GM12864 (cell line): ENCODE measurements around the gene TRAF7.

ENCODE experiments used
- DNase-seq: peaks from one replicate; pipeline ENCODE4 v3.0.0-alpha.2; 2011; ENCODE audit warnings: low read depth
- H3K4me3 ChIP-seq: 2 replicates; pipeline ENCODE4 v1.5.1; 2011; ENCODE audit warnings: mild to moderate bottlenecking, low read depth, low read length, control low read depth
- CTCF ChIP-seq: IDR thresholded peaks from 2 replicates; pipeline ENCODE4 v1.5.1; 2011; ENCODE audit warnings: low read depth, mild to moderate bottlenecking, moderate library complexity, low read length, control low read depth, inconsistent platforms; ENCODE audit errors: missing control alignments

The TRAF7 gene

GRCh38 chr16:2171601-2172178, 16.1 kb downstream of the TRAF7 start:
- H3K4me3 ChIP-seq: no peak overlapping the region
- no peak for DNase-seq
- no peak for TF ChIP-seq CTCF

GRCh38 chr16:2172688-2173335, 17.2 kb downstream of the TRAF7 start:
- TF ChIP-seq CTCF: no peak
- DNase-seq: no peak
- no peak overlapping the region for H3K4me3 ChIP-seq

GRCh38 chr16:2173366-2173765, 17.8 kb downstream of the TRAF7 start:
- no peak overlapping the region for H3K4me3 ChIP-seq
- TF ChIP-seq CTCF: no peak
- DNase-seq: no peak

- no peak for DNase-seq
- no peak overlapping the region for H3K4me3 ChIP-seq
- TF ChIP-seq CTCF: no peak
Measured at GRCh38 chr16:2173916-2174315, 18.3 kb downstream of the TRAF7 start.

- no peak for DNase-seq
- H3K4me3 ChIP-seq: no peak overlapping the region
- no peak for TF ChIP-seq CTCF
Measured at GRCh38 chr16:2174396-2175131, 19.0 kb downstream of the TRAF7 start.

- no peak for TF ChIP-seq CTCF
- DNase-seq: no peak
- H3K4me3 ChIP-seq: no peak overlapping the region
Measured at GRCh38 chr16:2175454-2175853, 19.9 kb downstream of the TRAF7 start.
